Muscle of leg (tissue), 11 donors: ENCODE measurements around the gene MYO1F. TPM values are rescaled to one million over a fixed set of nuclear protein-coding genes. Genes with fewer than 3 reads are reported as not detected.
"Not testable (repeated sequence)": the region's sequence is repeated elsewhere in the genome, so short reads cannot be mapped to it uniquely, and the experiment has no call there.

Source experiments
- DNase-seq: peaks from one replicate; pipeline ENCODE4 v3.0.0; 2013
- H3K27ac ChIP-seq: one replicate; pipeline ENCODE4 v1.5.1; 2013; ENCODE audit warnings: mild to moderate bottlenecking, low read length, control low read depth
- H3K27me3 ChIP-seq: one replicate; pipeline ENCODE4 v1.6.1; 2013; ENCODE audit warnings: low read length; ENCODE audit not compliant: control insufficient read depth, insufficient read depth
- H3K36me3 ChIP-seq: one replicate; pipeline ENCODE4 v1.6.1; 2013; ENCODE audit warnings: low read length; ENCODE audit not compliant: control insufficient read depth, insufficient read depth
- H3K4me1 ChIP-seq: one replicate; pipeline ENCODE4 v1.6.1; 2013; ENCODE audit warnings: low read length; ENCODE audit not compliant: control insufficient read depth, insufficient read depth
- H3K4me3 ChIP-seq: one replicate; pipeline ENCODE4 v1.5.1; 2013; ENCODE audit warnings: low read length, control low read depth
- H3K9me3 ChIP-seq: replicated peaks from 2 replicates; pipeline ENCODE4 v1.6.1; 2013; ENCODE audit warnings: low read depth, low read length; ENCODE audit not compliant: control insufficient read depth
- WGBS: methylation state at CpG from one replicate; pipeline ENCODE4 v1.1.5; 2013; ENCODE audit warnings: missing lambda C conversion rate; ENCODE audit not compliant: insufficient coverage; 5-methylcytosine and 5-hydroxymethylcytosine counted together
- polyA plus RNA-seq, 8 donors: library from polyadenylated mRNA; unstranded; fragments of 120-200 nt; gene quantifications; one replicate each; pipeline versions ENCODE4 v1.2.1 to v1.2.3, GENCODE V29; 2013; ENCODE audit warnings: inconsistent platforms in 1 of 8, low replicate concordance in 1 of 8; ENCODE audit not compliant: insufficient read length in 8 of 8, insufficient read depth in 1 of 8
- total RNA-seq: library from RNA; stranded (reverse); fragments of 120-200 nt; gene quantifications from one replicate; pipeline ENCODE4 v1.2.4, GENCODE V29; 2013

Gene MYO1F
- total and polyA plus RNA-seq, 9 donors = 2.3 to 9.2 (median 5.3) TPM

DNA sequence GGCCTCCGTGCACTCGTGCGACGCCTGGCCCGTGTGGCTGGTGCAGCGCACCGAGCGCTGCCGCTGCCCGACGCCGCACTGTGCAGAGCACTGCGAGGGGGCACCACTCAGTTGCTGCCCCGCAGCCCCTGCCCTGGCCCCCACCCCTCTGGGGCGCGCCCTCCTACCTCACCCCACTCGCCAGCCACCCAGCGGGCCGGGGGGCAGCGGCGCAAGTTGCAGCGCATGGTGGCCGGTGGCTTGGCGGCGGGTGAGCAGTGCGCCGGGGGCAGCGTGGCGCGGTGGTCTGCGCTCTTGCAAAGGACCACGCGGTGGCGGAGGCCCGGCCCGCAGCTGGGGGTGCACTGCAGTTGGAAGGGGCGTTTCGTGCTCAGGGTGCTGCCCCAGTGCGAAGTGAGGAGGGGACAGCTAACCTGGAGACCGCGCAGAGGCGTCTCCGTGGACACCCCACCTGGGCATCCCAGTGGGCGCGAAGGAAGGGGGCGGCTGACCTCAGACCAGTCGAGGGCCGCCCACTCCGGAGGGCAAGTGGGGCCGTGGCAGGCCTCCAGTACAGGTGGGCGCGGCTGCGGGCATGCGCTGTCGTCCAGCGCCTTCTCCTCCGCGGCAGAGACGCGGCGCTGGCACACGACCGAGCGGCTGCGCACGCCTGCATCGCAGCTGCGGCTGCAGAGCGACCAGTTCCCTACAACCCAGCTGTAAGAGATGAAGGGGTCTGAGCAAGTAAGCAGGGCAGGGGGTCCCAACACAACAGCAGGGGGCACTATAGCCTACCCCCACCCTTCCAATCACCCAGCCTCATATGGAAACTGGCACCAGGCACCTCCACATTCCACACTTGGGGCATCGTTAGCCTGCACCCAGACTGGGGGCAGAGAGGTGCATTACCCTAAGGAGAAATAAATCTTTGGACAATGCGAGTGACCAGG is 8.0 kb upstream of the MYO1F start:
- no peak for DNase-seq
- peaks cover 22% of the 10 kb centered on the region for H3K36me3 ChIP-seq
- 73% methylated on average over 60 of the region's 71 CpGs for WGBS
- peaks cover 4% of the 10 kb centered on the region for H3K4me1 ChIP-seq
- H3K27me3 ChIP-seq = no peaks in the 10 kb centered on the region
- H3K27ac ChIP-seq = no peak overlapping the region
- no peak overlapping the region for H3K4me3 ChIP-seq
- H3K9me3 ChIP-seq = no peaks in the 10 kb centered on the region

DNA sequence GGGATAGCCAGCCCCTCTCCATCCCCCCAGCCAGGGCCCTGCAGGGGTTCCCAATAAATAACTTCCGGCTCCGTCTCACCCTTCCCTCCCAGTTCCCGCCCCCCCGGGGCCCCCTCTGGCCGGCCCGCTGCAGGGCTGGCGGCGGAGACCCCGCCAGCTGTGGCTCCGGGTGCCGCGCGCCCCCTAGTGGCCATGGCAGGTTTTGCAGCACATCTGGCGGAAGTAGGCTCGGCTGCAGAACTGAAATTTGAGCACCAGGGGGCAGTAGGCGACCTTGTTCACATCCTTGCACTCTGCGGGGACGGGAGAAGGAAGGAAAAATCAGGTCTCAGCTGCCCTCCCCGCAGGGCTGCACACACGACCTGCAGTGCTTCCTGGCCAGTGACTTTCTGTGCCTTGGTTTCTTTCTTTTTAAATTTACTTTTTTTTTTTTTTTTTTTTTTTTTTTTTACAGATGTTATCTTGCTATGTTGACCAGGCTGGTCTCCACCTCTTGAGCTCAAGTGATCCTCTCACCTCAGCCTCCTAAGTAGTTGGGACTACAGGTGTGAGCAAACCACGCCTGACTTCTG is 3.6 kb upstream of the MYO1F start:
- Histone ChIP-seq H3K27ac (no peak overlapping the region), H3K36me3 (peaks cover 4% of the 10 kb centered on the region), H3K4me3 (no peak overlapping the region), H3K27me3 (peaks cover 11% of the 10 kb centered on the region), H3K4me1 (peaks cover 8% of the 10 kb centered on the region), H3K9me3 (no peaks in the 10 kb centered on the region)
- DNase-seq = peak; percentile 88
- under 1% methylated on average over 17 of the region's 21 CpGs for whole genome bisulfite sequencing

DNA sequence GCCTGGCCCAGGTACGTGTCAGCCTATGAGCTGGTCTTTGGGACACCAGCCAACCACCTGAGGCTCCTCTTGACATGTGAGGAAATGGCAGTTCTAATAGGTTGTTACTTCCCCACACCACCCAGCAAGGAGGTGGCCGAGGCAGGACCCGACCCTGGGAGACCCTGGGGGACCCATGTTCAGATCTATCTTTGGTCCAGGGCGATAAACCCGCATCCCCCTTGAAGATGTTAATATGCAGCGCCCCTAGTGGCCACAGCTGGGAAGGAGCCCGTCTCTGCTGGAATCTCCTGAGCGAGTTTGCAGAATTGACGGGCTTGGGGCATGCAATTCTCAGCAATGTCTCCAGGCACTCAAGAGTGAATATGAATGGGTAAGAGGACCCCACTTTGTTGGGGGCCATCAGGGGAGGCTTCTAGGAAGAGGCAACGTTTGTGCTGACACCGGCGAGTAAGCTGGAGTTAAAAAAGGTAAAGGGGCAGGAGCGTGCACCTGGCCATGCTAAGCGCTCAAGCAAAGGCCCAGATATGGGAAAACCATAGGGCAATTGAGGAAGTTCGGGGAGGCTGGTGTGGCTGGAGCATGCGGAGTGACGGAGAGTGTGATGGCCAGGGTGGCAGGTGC is 1.5 kb upstream of the MYO1F start:
- H3K36me3 ChIP-seq = peaks cover 4% of the 10 kb centered on the region
- peak; percentile 81 for DNase-seq
- H3K9me3 ChIP-seq = no peaks in the 10 kb centered on the region
- H3K4me1 ChIP-seq = peaks cover 8% of the 10 kb centered on the region
- no peak overlapping the region for H3K4me3 ChIP-seq
- H3K27me3 ChIP-seq = peaks cover 13% of the 10 kb centered on the region
- no peak overlapping the region for H3K27ac ChIP-seq
- 27% methylated on average over 13 of the region's 17 CpGs for WGBS

DNA sequence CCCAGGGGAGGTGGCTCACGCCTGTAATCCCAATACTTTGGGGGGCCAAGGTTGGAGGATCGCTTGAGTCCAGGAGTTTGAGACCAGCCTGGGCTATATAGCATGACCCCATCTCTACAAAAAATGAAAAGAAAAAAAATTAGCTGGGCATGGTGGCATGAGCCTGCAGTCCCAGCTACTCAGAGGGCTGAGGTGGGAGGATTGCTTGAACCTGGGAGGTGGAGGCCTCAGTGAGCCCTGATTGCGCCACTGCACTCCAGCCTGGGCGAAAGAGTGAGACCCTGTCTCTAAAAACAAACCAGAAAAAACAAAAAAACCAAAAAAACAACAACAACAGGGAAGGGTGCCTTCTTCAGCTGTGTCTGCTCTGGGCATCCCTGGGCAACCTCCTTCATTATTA is 499 bp upstream of the MYO1F start:
- no CpG with 5 or more reads among the region's 4 CpGs for WGBS
- Histone ChIP-seq H3K9me3 (no peaks in the 10 kb centered on the region), H3K27me3 (peaks cover 13% of the 10 kb centered on the region), H3K27ac (no peak overlapping the region), H3K4me1 (peaks cover 8% of the 10 kb centered on the region), H3K4me3 (no peak overlapping the region), H3K36me3 (peaks cover 1% of the 10 kb centered on the region)
- DNase-seq = no peak

DNA sequence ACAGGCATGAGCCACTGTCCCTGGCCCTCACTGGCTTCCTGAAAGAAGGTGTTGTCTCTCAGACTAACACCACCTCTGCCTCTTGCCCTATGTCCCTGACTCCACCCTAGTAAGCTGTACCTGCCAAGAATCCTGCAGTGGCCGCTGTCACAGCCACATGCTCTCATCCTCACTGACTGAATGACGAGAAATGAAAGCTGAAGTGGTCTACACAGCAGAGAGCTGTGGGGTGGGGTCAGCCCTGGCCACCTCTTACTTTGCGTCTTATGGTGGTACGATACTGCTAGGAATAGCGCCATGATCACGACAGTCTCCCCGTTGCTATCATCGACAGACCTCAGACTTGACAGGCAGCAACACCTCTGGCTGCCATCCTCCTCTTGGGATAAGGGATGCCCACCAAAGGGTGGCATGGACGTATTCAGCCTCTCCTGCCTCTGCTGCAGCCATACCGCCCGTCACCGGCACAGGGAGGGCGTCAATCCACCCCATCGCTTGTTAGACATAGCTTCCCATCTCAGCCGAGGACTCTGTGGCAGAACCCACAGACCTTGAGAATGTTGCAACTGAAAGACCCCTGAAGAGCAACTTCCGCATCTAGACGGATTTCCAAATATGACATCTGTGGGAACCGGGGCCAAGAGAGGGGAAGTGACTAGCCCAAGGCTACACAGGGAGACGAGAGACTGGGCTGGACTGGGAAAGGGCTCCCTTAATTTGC is 809 bp downstream of the MYO1F start:
- Histone ChIP-seq H3K27me3 (peaks cover 13% of the 10 kb centered on the region), H3K36me3 (no peaks in the 10 kb centered on the region), H3K4me1 (peaks cover 8% of the 10 kb centered on the region), H3K4me3 (peak overlapping the region; percentile 11), H3K27ac (no peak overlapping the region), H3K9me3 (no peaks in the 10 kb centered on the region)
- whole genome bisulfite sequencing = 78% methylated on average over 17 of the region's 19 CpGs
- peak; percentile 29 for DNase-seq

DNA sequence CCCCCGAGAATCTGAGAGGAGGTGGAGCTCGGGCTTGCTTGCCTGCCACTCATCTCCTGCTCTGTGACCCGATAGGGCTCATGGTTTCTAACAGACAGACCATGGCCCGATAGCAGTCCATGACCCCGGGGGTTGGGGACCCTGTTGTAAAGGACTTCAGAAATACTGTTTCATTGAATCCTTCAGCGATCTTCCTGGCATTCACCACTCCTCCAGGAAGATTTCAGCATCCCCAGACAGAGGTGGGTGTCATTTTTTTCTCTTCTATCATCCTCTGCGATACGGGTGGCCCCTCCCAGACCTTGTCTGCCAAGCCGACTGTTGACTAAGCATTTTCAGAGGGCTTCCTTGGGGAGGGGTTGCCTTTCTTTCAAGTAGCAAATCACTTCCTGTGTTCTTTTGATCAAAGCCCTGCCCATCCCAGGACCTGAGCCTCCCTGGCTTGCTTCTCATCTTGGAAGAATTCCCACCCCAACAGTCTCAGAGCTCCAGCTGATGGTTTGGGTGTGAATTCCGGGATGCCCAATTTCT is 1.7 kb downstream of the MYO1F start:
- DNase-seq = no peak
- peaks cover 7% of the 10 kb centered on the region for H3K4me1 ChIP-seq
- H3K9me3 ChIP-seq = no peaks in the 10 kb centered on the region
- H3K27me3 ChIP-seq = peaks cover 13% of the 10 kb centered on the region
- H3K36me3 ChIP-seq = no peaks in the 10 kb centered on the region
- no peak overlapping the region for H3K27ac ChIP-seq
- 54% methylated on average over 6 of the region's 10 CpGs for WGBS
- H3K4me3 ChIP-seq = no peak overlapping the region

DNA sequence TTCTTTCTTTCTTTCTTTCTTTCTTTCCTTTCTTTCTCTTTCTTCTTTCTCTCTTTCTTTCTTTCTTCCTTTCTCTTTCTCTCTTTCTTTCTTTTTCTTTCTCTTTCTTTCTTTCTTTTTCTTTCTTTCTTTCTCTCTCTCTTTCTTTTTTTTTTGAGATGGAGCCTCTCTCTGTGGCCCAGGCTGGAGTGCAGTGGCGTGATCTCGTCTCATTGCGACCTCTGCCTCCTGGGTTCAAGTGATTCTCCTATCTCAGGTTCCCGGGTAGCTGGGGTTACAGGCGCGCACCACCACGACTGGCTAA is 2.7 kb downstream of the MYO1F start:
- H3K4me3 ChIP-seq, H3K36me3 ChIP-seq, H3K27ac ChIP-seq, DNase-seq, H3K27me3 ChIP-seq, H3K4me1 ChIP-seq, H3K9me3 ChIP-seq: not testable (repeated sequence)
- whole genome bisulfite sequencing = 100% methylated on average over 1 of the region's 7 CpGs

DNA sequence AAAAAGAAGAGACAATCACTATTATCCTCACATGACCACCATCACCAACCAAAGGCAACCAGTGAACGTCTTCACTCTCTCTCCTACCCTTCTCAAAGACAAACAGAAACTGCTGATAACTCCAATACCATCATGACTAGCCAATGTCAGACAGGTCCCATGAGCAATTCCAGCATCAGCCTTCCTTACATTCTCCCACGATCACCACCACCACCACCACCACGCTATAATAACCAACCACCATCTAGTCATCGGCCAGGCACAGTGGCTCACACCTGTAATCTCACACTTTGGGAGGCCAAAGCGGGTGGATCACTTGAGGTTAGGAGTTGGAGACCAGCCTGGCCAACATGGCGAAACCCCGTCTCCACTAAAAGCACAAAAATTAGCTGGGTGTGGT is 3.9 kb downstream of the MYO1F start:
- WGBS = 98% methylated on average over 3 of the region's 7 CpGs
- Histone ChIP-seq H3K27ac (no peak overlapping the region), H3K27me3 (peaks cover 5% of the 10 kb centered on the region), H3K36me3 (no peaks in the 10 kb centered on the region), H3K9me3 (no peaks in the 10 kb centered on the region), H3K4me3 (no peak overlapping the region), H3K4me1 (no peaks in the 10 kb centered on the region)
- no peak for DNase-seq

DNA sequence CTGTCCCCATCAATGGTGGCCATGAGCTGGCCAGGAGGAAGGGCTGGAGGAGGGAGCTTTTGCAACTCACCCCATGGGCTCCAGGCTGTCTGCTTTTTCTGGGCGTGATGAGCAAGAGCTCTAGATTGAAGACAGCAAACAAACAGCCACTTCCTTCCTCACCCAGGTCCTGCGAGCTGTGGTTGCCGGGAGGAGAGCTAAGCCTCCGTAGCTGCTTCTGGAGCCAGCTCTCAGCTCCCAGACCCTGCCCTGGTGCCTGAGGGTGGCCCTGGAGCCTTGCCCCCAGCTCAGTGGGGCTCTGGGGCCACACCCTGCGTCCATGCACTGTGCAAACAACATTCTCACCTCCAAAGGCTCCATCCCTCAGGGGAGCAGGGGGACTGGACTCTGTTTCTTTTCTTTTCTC is 6.2 kb downstream of the MYO1F start:
- Histone ChIP-seq H3K27ac (no peak overlapping the region), H3K4me1 (no peaks in the 10 kb centered on the region), H3K27me3 (peaks cover 2% of the 10 kb centered on the region), H3K9me3 (no peaks in the 10 kb centered on the region), H3K36me3 (no peaks in the 10 kb centered on the region), H3K4me3 (no peak overlapping the region)
- peak; percentile 49 for DNase-seq
- 40% methylated on average over 5 of the region's 5 CpGs for WGBS
